Iris pigment epithelial cell (primary cell): ENCODE results near the gene AQP3.
A peak's percentile ranks its signal among the peaks of the same experiment; 100 is the strongest.
"Not testable (repeated sequence)": the region's sequence is repeated elsewhere in the genome, so short reads cannot be mapped to it uniquely, and the experiment has no call there.

Experiments used
- DNase-seq: peaks from one replicate; pipeline ENCODE4 v3.0.0-alpha.2; 2011; ENCODE audit warnings: low read depth

AQP3 gene

DNA sequence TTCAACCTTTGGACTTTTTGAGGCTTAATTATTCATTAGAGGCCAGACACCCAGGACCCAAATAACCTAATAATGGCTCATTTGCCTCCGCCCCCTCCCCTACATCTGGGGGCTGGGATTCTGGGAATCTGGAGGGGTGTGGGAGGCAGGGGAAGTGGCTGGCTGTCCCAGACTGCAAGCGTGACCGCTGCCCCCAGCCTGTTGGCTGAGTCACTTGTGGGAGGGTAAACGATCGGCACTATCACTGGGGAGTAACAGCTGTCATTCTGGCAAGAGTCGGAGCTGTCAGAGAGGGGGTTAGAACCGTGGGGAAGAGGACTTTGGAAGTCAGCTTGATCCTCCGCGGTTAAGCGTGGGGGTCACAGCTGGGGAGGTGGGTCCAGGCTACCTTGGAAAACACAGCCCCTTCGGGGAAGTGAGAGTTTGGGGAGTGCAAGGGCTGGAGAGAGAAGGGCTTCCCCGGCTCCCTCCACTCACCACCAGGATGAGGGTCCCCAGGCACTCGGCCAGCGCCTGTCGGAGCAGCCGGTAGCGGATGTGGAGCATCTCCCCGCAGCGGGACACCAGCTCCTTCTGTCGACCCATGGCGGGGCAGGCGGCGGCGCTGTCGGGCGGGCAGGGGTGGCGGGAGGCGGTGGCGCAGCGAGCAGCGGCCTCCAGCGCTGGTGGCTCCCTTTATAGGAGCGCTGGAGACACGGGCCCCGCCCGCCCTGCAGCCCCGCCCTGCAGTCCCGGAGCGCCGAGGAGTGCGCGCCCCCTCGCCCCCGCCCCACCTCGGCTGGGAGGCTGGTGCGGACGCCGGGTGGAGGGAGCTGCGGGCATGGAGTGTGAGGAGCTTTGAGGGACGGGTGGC is at the start of gene AQP3:
Gene AQP3, minus strand, starts transcription at position 648 of the 853 bp plus-strand sequence. Its CDS starts 63 bp downstream, at position 585.
- peak; percentile 59 for DNase-seq

DNA sequence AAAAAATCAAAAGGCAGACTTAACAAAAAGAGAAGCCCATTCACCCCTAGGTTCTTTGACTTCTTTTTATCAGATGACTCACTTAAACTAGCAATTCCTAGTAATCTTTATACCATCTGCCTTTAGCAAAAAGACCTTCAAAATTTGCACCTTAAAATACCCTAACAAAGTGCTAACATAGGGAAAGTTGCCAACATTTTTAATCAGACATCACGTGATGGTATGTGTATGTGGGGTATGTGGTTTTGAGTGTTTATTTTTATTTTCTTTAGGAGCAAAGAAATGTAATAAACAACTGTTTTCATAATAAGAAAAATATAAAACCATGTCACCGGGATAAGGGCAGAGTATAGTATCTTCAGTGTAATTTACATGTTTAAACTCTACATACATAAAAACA is 46.4 kb upstream of the AQP3 start:
- DNase-seq, result not testable (repeated sequence)

DNA sequence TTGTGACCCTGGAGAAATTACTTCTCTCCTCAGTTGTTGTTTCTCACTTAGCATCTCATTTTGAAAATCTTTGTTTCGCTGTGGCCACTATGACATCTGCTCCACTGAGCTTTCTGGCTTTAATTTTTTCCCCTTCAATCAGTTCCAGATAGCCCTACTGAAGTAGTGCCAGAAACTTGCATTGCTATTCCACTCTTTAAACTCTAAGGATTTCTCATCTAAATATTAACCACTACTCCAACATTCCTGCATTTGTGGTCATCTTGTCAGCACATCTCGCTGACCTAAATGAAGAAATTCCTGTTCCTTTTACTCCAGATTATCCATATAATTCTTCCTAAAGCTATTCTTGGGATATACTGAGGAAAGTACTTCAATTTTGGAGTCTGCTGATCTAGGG is 41.7 kb upstream of the AQP3 start:
- peak; percentile 48 for DNase-seq

DNA sequence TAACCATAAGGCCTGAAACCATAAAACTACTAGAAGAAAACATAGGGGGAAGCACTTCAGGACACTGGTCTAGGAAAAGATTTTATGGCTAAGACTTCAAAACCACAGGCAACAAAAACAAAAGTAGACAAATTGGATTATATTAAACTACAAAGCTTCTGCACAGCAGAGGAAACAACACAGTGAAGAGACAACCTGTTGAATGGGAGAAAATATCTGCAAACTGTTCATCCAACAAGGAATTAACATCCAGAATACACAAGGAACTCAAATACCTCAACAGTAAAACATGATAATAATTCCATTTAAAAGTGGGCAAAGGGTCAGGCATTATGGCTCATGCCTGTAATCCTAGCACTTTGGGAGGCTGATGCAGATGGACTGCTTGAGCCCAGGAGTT is 37.9 kb upstream of the AQP3 start:
- not testable (repeated sequence) for DNase-seq

DNA sequence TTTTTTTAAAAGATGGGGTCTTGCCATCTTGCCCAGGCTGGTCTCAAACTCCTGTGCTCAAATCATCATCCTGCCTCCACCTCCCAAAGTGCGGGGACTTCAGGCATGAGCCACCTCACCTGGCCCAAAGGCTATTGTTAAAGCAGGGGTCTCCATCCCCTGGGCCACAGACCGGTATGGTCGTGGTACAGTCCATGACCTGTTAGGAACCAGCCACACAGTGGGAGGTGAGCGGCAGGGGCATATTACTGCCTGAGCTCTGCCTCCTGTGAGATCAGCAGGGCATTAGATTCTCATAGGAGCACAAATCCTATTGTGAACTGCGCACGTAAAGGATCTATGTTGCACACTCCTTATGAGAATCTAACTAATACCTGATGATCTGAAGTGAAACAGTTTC is 33.6 kb upstream of the AQP3 start:
- DNase-seq, result no peak

DNA sequence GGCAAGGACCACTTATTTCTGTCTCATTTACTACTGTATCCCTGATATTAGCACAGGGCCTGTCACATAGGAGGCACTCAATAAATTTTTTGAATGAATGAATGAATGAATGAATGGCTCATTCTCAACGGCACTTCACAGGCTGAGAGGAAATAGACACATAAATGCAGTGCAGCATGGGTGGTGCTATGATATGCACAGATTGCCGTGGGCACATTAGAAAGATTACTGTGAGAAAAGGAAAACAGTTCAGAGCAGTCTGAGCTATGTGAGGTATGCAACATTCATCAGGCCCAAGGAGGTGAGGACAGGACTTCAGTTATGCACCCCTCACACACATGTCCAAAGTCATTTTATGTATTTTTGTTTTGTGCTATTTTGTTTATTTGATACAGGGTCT is 32.7 kb upstream of the AQP3 start:
- DNase-seq, result peak; percentile 16

DNA sequence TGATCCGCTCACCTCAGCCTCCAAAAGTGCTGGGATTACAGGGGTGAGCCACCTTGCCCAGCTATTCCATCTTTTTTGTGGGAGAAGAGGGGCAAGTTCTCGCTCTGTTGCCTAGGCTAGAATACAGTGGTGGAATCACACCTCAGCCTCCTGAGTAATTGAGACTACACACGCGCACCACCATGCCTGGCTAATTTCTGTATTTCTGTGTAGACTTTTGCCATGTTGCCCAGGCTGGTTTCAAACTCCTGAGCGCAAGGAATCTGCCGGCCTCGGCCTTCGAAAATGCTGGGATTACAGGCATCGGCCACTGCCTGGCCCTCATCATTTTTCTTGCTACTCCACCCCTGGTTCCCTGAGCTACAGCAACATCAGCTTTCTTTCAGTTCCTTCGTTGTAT is 29.1 kb upstream of the AQP3 start:
- DNase-seq, result no peak

DNA sequence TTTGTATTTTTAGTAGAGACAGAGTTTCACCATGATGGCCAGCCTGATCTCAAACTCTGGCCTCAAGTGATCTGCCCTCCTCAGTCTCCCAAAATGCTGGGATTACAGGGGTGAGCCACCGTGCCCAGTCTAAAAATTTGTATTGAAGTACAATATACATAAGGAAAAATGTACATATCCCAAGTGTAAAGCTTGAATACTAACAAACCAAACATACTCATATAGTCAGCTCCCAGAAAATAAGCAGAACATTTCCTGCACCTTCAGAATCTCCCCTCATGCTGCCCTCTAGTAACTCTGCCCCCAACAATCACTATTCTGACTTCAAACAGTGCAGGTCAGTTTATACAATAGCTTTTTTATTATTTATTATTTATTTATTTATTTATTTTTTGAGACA is 28.0 kb upstream of the AQP3 start:
- DNase-seq, result no peak

DNA sequence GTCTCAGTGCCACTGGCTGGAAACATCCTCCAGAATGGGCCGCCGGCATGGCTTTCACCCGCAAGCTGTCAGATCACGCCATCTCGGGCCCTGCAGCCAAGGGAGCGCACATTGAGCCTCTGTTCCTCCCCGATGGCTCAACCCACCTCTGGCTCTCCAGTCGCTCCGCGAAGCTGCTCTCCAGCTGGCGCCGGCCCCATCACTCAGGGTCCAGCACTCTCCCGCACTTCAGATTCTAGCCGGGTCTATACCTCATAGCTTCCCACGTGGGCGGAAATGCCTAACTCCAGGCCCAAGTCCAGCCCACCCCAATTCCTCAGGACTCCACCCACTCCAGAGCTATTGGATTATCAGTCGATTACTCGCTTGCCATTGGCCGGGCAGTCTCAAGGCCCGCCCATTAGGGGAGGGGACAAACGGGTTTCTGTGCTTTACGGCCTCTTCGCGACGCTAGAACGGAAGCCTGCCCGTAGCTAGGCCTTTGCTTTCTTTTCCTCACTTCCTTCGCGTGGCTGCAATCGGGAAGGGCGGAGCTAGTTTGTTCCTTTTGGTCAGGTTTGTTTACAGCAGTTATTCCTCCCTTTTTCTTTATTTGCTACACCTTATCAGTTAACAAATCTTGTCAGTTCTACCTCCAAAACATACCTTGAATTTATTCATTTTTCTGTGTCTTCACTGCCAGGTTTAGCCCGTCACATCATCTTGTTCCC is 26.4 kb upstream of the AQP3 start, which contains the start of gene NOL6:
Gene NOL6, minus strand, starts transcription at position 282 of the 710 bp plus-strand sequence. Its CDS starts 82 bp downstream, at position 200.
- DNase-seq, result peak; percentile 99

DNA sequence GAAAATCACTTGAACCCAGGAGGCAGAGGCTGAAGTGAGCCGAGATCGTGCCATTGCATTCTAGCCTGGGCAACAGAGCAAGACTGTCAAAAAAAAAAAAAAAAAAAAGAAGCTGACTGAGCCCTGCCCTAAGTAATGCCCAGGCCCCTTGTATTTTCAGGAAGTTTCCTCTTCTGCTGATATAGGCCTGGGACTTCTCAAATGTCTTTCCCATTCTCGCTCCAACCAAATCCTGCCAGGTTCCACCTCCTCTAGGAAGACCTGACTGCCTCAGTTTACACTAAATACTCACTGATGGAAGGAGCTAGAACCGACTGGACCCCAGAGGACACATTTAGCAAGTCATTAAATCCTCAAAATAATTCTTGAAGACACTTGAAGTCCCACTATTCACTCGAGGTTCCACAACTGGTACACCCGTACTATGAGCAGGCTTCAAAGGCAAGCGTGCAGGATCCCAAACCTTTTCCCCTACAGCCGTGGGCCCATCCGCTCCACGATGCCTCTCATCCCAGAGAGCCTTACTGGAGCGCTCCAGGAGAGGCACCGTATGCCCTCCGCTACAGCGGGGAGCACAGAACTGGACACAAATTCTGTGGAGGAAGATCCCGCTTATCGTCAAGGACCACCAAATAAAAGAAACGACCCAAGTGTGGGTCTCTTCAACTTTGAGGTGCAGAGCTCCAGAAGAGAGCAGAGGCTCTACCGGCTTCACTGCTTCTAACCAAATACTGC is 25.7 kb upstream of the AQP3 start:
- DNase-seq, result no peak

DNA sequence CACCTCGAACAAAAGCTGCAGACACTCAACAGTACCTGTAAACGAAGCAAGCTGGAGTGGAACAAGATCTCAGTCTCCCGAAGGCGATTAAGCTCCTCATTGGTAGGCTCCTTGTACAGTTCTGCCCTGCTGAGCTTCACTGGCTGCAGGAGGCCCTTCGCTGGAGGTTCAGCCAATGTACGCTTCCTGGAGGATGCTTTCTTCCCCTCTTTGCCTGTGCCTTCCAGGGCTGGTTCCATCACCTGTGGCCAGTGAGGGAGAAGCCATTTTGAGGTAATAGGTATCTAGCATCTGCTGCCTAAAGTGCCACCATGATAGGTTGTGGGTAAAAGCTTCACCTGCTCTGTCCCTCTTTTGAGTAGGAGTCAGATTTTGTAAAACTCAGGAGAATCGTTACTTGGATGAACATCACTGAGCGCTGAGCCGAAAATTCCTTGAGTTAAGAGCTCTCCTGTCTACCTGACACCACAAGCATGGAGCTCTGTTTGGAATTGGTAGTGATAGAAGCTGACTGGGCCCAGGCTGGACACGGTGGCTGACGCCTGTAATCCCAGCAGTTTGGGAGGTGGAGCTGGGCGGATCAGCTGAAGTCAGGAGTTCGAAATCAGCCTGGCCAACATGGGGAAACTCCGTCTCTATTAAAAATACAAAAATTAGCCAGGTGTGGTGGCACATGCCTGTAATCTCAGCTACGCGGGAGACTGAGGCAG is 24.9 kb upstream of the AQP3 start:
- DNase-seq, result no peak

DNA sequence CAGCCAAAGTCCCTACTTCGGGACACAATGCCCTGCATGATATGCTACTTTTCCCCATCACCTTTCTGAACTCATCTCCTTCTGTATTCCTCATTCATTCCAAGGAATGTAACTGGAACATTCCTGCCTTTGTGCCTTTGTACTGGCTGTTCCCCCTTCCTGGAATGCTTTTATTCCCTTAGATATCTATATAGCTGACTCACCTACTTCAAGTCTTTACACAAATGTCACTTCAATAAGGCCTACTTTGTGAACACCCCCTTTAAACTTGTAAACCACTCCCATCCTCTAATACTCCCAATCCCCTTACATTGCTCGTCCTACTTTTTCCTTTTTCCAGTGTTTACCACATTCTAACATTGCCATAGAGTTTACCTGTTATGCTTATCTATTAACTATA is 24.0 kb upstream of the AQP3 start:
- DNase-seq, result no peak

DNA sequence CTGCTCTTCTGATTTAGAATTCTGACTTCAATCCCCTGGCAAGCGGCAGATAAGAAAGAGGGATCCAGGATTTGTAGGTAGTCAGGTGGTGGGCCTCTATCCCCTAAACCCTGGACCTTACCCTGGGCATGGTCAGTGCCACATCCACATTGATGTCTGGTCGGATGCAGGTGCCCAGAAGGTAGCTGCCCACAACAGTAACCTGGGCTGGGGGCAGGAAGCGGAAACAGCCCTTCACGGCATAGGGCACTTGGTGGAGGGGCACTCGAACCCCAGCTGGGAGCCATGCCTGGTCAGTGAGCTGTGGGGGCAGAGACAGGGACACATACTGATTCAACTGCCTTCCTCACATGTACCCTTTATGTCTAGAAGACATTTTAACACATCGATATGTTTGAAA is 22.5 kb upstream of the AQP3 start:
- no peak for DNase-seq

DNA sequence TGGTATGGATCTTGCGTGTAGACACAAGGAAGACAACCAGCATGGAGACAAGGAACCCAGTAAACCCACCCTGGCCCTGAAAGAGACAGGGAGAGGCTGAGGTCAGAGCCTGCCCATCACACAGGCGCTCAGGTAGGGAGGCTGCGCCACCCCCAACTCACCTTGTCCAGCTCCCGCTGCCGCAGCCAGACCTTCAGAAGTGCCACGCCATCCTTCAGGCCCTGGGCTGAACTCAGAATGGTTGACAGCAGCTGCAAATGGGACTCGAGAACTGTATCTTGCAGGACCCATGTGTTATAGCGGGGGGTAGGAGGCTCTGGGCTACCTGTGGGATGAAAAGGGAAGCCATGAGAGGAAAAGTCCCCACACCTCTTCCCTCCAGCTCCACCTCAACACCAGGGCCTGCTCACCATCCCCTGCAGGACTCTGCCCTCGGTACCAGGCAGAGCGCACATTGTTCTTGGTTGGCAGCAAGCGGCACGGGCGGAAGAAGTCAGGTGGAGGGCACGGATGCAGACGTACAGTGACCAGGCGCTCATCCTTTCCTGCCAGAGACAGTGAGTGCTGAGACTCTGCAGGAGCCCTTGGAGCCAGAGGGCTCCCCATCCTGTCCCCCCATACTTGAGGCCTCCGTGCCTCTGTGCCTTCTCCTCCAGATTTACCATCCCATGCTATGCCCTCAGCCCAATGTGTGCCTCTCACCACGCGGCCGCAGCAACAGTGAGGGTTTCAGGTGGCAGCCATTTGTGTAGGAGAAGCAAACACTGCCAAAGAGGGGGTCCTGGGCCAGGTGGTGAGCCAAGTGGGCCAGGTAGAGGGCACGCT is 21.6 kb upstream of the AQP3 start:
- DNase-seq, result no peak

DNA sequence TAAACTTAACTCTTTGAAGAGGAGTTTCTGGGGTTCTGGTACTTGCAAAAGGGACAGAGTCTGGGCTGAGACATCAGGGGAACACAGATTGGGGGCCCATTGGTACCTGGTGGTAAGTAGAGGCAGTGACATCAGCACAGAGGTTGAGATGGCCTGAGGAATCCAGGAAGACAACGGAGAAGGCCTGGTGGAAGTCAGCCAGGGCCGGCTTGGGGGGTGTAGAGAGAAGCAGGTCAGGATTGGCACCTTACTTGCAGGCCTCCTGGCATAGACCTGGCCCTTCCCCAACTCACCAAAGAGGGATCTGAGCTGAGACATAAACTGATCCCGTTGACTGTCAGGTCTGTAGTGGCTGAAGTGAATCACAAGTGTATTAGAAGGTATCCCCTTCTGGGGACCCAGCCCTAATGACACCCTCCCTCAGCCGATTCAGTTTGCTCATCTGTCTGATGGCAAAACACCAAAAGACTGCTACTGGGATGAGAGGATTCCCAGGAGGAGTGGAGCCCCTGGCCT is 20.9 kb upstream of the AQP3 start:
- DNase-seq, result no peak

DNA sequence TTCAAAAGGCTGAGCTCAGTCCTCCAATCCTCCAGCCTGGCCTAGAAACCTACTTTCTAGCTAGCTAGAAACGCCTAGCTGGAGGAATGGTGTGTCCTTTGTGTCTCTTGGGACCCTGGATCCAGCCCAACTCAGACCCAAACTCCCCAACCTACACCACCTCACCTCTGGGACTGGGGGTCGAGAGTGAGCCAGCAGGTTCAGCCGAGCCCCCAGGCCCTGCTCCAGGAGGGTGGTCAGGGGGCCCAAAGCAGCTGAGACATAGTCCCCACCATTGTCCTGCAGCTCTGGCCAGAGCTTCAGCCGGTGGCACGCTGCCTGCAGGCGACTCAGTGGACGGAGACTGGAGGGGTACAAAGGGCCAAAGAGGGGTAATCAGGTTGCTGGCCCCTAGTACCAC is 20.1 kb upstream of the AQP3 start:
- DNase-seq, result no peak

DNA sequence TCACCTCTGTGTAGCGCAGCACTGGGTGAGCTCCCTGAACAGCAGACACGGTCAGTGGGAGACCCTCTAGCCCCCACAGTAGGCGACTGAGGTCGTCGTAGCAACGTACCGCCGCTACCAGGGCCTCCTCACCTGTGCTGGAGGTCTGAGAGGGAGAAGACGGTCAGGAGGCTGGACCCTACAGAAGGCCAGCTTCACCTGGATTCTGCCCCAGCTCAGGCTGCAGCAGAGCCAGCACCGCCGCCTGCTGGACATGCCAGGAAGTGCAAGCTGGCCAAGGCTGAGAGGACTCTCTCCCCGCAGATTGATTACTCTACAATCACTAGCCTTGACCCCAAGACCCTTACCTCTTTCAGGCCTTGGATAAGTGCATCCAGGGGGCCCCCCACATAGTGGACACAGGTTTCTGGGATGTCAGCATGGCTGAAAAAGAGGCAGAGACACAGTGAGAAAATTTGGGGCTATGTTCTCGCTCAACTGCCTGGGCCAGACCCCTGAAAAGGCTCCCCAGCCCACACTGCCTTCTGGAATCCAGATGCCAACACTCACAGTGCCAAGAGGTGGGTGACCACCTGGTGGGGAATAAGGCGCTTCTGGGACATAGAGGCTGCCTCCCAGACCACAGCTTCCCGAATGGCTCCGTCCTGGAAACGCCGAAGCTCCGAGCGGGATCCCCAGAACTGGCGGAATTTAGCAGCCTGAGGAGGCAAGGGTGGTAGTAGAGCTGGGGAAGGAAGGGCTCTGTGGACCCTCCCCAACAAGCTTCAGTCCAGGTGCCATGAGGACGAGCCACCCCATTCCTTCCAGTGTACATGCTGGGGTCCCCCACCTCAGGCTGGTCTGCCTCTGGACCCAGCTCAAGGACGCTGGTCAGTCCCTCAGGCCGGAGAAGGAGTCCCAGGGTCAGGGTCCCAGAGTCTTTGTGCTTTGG is 19.4 kb upstream of the AQP3 start:
- peak; percentile 27 for DNase-seq

DNA sequence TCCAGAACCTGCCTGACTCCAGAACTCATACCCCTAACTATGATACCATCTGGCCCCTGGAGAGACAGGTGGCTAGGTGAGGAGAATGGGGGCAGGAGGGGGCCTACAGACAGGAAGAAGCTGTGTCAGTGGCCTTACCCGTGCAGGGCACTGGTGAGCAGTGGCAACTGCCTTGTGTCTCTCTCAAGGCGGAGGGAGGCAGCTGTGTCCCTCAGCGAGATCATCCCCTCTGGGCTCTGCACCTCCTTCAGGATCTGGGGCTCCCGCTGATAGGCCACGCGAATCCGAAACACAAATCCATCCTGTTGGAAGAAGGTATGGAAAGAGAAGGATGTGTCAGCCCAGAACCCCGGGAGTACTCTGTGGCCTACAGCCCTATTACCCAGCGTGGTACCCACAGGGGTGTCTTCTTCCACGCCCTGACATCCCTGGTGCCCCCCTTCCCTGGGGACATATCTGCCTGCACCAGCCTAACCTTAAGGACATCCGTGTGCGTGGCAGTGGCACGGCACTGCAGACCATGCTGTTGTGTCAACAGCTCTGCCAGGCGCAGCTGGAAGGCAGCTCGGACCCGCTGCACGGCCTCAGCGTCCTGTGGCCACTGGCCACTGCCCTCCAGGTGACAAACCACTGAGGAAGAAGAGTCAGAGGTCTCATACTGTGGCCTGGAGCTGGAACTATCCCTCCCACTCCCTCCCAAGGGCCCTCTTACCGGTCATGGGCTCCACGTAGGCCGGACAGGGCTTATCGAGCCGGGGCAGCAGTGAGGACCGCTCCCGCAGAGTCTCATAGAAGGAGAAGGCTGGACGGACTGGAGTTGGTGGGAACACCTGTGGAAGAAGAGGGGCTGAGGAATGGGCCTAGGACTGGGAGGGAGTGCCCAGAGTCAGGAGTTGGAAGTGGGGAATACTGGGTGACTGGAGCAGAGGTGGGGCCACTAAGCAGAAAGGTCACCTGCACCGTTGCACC is 18.5 kb upstream of the AQP3 start:
- no peak for DNase-seq

DNA sequence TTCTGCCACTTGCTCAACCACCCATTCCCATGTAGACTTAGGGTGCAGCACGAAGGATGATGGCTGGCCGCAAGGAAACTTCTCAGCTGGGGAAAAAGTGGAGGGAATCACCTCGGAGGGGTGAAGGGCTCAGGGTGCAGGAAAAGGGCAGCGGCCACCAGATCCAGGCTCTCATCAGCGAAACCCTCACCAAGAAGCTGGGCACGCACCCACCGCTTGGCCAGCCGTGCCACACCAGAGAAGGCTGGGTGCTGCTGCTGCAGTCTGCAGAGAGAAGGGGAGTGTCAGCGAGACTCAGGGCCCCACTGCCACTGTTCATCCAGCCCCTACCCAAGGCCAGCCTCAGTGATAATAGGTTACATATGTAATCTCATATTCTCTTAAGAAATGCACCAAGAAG is 17.7 kb upstream of the AQP3 start:
- DNase-seq, result no peak
